WTC11 (cell line): Measurements from ENCODE around the gene ZNF813. TPM values are rescaled to one million over a fixed set of nuclear protein-coding genes. Genes with fewer than 3 reads are reported as not detected.
"Not testable (repeated sequence)": the region's sequence is repeated elsewhere in the genome, so short reads cannot be mapped to it uniquely, and the experiment has no call there.

Experiments used
- ATAC-seq: fragments of 200-7000 bp; cut with Tn5 transposase; 2 replicates; pipeline ENCODE4 v1.10.0; 2021; ENCODE audit warnings: mild to moderate bottlenecking, moderate library complexity
- CTCF ChIA-PET: fragments of 300-600 bp; sonication (Branson Sonifier 250); formaldehyde crosslinking; loops from one replicate; lab custom pipeline; 2021; ENCODE audit warnings: antibody characterized with exemption; lab: Charles Lee
- POLR2A ChIA-PET: fragments of 350-600 bp; sonication (Branson Sonifier 250); formaldehyde crosslinking; loops from one replicate; lab custom pipeline; 2021; ENCODE audit warnings: antibody characterized with exemption; lab: Charles Lee
- DNase-seq: peaks from one replicate; pipeline ENCODE4 v3.0.0; 2021; ENCODE audit warnings: low spot score
- H3K27ac Mint-ChIP-seq: 2 replicates; pipeline ENCODE4 v1.8.0; 2021; ENCODE audit warnings: mixed read lengths
- H3K27me3 Mint-ChIP-seq: 2 replicates; pipeline ENCODE4 v1.8.0; 2021; ENCODE audit warnings: low read depth, mild to moderate bottlenecking, moderate library complexity, mixed read lengths
- H3K36me3 Mint-ChIP-seq: 2 replicates; pipeline ENCODE4 v1.8.0; 2021; ENCODE audit warnings: mixed read lengths
- H3K4me1 Mint-ChIP-seq: 2 replicates; pipeline ENCODE4 v1.8.0; 2022; ENCODE audit warnings: mixed read lengths
- H3K4me3 Mint-ChIP-seq: 2 replicates; pipeline ENCODE4 v1.8.0; 2021; ENCODE audit warnings: mild to moderate bottlenecking, moderate library complexity, mixed read lengths
- H3K9me3 Mint-ChIP-seq: 2 replicates; pipeline ENCODE4 v1.8.0; 2021; ENCODE audit warnings: mixed read lengths
- GABPB1 ChIP-seq: sonication (generic); formaldehyde crosslinking; IDR thresholded peaks from 2 replicates; pipeline ENCODE4 v1.8.1; 2023; ENCODE audit warnings: mild to moderate bottlenecking, missing genetic modification reagents
- NFATC4 ChIP-seq: fragments of 250-450 bp; sonication (Bioruptor Pico); IDR thresholded peaks from 2 replicates; pipeline ENCODE4 v1.9.0; 2021; ENCODE audit warnings: mild to moderate bottlenecking
- PRRX2 ChIP-seq: fragments of 250-450 bp; sonication (Bioruptor Pico); IDR thresholded peaks from 2 replicates; pipeline ENCODE4 v1.8.0; 2021; ENCODE audit warnings: mild to moderate bottlenecking
- RELA ChIP-seq: sonication (generic); formaldehyde crosslinking; IDR thresholded peaks from 2 replicates; pipeline ENCODE4 v1.8.1; 2022; ENCODE audit warnings: missing genetic modification reagents, mild to moderate bottlenecking, borderline replicate concordance
- TEAD1 ChIP-seq: sonication (generic); formaldehyde crosslinking; IDR thresholded peaks from 2 replicates; pipeline ENCODE4 v1.8.0; 2022; ENCODE audit warnings: mild to moderate bottlenecking, missing genetic modification reagents
- total RNA-seq: library from RNA; stranded (reverse); gene quantifications from 3 replicates; pipeline ENCODE4 v1.2.3, GENCODE V29; 2021
- TF ChIP-seq, protein P1 (sequence below): fragments of 250-450 bp; sonication (Bioruptor Pico); IDR thresholded peaks from 2 replicates; pipeline ENCODE4 v1.9.0; 2021; ENCODE audit warnings: mild to moderate bottlenecking
- TF ChIP-seq, protein P2 (sequence below): sonication (generic); formaldehyde crosslinking; IDR thresholded peaks from 2 replicates; pipeline ENCODE4 v1.8.0; 2022; ENCODE audit warnings: missing genetic modification reagents
- TF ChIP-seq, protein P3 (sequence below): fragments of 250-450 bp; sonication (Bioruptor Pico); IDR thresholded peaks from 2 replicates; pipeline ENCODE4 v1.9.0; 2021; ENCODE audit warnings: mild to moderate bottlenecking, borderline replicate concordance
- TF ChIP-seq, protein P4 (sequence below): sonication (generic); formaldehyde crosslinking; IDR thresholded peaks from 2 replicates; pipeline ENCODE4 v1.8.0; 2023; ENCODE audit warnings: mild to moderate bottlenecking, missing genetic modification reagents
- TF ChIP-seq, protein P5 (sequence below): sonication (generic); formaldehyde crosslinking; IDR thresholded peaks from 2 replicates; pipeline ENCODE4 v1.8.1; 2023; ENCODE audit warnings: mild to moderate bottlenecking, missing genetic modification reagents, moderate library complexity

The ZNF813 gene
- total RNA-seq, 1 experiment from 2014 or later: 17.5 TPM

DNA sequence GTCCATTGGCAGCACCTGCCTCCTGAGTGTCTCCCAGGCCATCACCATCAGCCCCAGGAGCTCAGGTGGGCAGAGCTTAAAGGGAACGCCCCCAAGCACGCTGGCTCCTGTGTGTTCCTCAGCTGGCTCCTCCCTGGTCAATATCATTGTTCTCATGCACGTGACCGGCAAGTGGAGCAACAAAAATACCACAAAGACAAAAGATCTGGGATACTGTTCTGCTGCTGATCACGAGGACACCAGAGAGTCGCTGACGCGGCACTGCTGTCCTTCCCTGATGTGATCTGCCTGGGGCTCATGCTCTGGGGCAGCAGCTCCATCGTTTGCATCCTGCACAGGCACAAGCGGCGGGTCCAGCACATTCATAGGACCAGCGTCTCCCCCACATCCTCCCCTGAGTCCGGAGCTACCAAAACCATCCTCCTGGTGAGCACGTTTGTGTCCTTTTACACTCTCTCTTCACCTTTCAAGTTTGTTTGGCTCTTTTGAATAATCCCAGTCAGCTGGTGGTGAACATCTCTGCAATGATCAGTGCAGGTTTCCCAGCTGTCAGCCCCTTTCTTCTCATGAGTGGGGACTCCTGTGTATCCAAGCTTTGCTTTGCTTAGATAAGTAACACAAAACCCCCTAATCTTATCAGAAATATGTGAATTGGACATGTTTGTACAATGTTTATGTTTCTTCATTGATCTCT, 36.3 kb downstream of the ZNF813 start:
- POLR2A ChIA-PET, H3K9me3 Mint-ChIP-seq, H3K36me3 Mint-ChIP-seq, H3K27ac Mint-ChIP-seq, H3K27me3 Mint-ChIP-seq, DNase-seq: not testable (repeated sequence)
- CTCF ChIA-PET: interaction anchor here (0.7 to 1.2 kb wide), 6 partner anchors 8 to 289 kb away, joined by 3 to 4 read pairs (median 3); no protein-coding TSS in a partner anchor
- peaks cover 24% of the 10 kb centered on the region for H3K4me1 Mint-ChIP-seq
- H3K4me3 Mint-ChIP-seq: peak overlapping the region; percentile 58
- peak; percentile 87 for ATAC-seq

DNA sequence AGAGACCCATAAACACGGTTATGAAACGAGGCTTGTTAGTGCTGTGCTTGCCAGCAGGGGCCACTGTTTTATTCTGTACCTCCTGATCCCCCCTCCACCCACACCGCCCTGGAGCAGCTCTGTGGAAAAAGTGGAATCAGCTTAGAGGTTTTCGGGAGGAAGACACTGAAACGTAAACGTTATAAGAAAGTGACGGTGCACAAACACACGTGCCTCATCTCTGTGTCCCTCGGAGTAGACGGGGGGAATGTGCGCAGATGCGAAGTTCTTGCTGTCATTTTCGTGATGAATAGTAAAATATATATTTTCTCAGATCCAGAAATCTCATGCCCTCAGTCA, 36.8 kb downstream of the ZNF813 start:
- peak overlapping the region; percentile 58 for H3K4me3 Mint-ChIP-seq
- H3K36me3 Mint-ChIP-seq: not testable (repeated sequence)
- ATAC-seq: peak; percentile 69

DNA sequence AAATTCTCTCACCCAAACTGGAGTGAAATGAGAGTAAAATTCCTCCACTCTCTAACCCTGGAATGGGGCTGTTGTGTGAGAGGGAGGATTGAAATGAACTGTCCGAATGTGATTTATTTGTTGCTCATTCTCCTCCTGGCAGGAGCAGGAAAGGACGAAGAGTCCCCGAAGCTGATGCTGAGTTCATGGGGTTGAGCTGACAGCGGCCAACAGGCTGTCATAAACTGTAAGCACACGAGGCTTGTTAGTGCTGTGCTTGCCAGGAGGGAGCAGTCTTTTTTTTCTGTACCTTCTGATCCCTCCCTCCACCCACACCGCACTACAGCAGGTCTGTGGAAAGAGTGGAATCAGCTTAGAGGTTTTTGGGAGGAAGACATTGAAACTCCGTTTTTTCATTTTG, 37.4 kb downstream of the ZNF813 start:
- peak overlapping the region; percentile 58 for H3K4me3 Mint-ChIP-seq
- no peaks in the 10 kb centered on the region; the same call in 1 of the 2 replicates for H3K27me3 Mint-ChIP-seq
- H3K4me1 Mint-ChIP-seq: peaks cover 24% of the 10 kb centered on the region
- no peaks in the 10 kb centered on the region for H3K36me3 Mint-ChIP-seq
- DNase-seq (no peak), ATAC-seq (no peak)
- POLR2A ChIA-PET: no interaction called here
- H3K27ac Mint-ChIP-seq: peak overlapping the region; percentile 24; the same call in 1 of the 2 replicates
- CTCF ChIA-PET: interaction anchor here (0.5 to 1.1 kb wide), 4 partner anchors 16 to 168 kb away, joined by 3 to 4 read pairs (median 4); no protein-coding TSS in a partner anchor
- peaks cover 5% of the 10 kb centered on the region for H3K9me3 Mint-ChIP-seq
- TF ChIP-seq, protein P1, sequence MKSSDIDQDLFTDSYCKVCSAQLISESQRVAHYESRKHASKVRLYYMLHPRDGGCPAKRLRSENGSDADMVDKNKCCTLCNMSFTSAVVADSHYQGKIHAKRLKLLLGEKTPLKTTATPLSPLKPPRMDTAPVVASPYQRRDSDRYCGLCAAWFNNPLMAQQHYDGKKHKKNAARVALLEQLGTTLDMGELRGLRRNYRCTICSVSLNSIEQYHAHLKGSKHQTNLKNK (CRISPR knock-in tag): no peak
- TF ChIP-seq, protein P2, sequence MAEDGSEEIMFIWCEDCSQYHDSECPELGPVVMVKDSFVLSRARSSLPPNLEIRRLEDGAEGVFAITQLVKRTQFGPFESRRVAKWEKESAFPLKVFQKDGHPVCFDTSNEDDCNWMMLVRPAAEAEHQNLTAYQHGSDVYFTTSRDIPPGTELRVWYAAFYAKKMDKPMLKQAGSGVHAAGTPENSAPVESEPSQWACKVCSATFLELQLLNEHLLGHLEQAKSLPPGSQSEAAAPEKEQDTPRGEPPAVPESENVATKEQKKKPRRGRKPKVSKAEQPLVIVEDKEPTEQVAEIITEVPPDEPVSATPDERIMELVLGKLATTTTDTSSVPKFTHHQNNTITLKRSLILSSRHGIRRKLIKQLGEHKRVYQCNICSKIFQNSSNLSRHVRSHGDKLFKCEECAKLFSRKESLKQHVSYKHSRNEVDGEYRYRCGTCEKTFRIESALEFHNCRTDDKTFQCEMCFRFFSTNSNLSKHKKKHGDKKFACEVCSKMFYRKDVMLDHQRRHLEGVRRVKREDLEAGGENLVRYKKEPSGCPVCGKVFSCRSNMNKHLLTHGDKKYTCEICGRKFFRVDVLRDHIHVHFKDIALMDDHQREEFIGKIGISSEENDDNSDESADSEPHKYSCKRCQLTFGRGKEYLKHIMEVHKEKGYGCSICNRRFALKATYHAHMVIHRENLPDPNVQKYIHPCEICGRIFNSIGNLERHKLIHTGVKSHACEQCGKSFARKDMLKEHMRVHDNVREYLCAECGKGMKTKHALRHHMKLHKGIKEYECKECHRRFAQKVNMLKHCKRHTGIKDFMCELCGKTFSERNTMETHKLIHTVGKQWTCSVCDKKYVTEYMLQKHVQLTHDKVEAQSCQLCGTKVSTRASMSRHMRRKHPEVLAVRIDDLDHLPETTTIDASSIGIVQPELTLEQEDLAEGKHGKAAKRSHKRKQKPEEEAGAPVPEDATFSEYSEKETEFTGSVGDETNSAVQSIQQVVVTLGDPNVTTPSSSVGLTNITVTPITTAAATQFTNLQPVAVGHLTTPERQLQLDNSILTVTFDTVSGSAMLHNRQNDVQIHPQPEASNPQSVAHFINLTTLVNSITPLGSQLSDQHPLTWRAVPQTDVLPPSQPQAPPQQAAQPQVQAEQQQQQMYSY (CRISPR knock-in tag): no peak
- TF ChIP-seq NFATC4 (CRISPR knock-in tag): no peak
- TF ChIP-seq, protein P3, sequence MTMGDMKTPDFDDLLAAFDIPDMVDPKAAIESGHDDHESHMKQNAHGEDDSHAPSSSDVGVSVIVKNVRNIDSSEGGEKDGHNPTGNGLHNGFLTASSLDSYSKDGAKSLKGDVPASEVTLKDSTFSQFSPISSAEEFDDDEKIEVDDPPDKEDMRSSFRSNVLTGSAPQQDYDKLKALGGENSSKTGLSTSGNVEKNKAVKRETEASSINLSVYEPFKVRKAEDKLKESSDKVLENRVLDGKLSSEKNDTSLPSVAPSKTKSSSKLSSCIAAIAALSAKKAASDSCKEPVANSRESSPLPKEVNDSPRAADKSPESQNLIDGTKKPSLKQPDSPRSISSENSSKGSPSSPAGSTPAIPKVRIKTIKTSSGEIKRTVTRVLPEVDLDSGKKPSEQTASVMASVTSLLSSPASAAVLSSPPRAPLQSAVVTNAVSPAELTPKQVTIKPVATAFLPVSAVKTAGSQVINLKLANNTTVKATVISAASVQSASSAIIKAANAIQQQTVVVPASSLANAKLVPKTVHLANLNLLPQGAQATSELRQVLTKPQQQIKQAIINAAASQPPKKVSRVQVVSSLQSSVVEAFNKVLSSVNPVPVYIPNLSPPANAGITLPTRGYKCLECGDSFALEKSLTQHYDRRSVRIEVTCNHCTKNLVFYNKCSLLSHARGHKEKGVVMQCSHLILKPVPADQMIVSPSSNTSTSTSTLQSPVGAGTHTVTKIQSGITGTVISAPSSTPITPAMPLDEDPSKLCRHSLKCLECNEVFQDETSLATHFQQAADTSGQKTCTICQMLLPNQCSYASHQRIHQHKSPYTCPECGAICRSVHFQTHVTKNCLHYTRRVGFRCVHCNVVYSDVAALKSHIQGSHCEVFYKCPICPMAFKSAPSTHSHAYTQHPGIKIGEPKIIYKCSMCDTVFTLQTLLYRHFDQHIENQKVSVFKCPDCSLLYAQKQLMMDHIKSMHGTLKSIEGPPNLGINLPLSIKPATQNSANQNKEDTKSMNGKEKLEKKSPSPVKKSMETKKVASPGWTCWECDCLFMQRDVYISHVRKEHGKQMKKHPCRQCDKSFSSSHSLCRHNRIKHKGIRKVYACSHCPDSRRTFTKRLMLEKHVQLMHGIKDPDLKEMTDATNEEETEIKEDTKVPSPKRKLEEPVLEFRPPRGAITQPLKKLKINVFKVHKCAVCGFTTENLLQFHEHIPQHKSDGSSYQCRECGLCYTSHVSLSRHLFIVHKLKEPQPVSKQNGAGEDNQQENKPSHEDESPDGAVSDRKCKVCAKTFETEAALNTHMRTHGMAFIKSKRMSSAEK (CRISPR knock-in tag): no peak
- TF ChIP-seq TEAD1 (CRISPR knock-in tag): no peak
- no peak for TF ChIP-seq RELA
- TF ChIP-seq, protein P4, sequence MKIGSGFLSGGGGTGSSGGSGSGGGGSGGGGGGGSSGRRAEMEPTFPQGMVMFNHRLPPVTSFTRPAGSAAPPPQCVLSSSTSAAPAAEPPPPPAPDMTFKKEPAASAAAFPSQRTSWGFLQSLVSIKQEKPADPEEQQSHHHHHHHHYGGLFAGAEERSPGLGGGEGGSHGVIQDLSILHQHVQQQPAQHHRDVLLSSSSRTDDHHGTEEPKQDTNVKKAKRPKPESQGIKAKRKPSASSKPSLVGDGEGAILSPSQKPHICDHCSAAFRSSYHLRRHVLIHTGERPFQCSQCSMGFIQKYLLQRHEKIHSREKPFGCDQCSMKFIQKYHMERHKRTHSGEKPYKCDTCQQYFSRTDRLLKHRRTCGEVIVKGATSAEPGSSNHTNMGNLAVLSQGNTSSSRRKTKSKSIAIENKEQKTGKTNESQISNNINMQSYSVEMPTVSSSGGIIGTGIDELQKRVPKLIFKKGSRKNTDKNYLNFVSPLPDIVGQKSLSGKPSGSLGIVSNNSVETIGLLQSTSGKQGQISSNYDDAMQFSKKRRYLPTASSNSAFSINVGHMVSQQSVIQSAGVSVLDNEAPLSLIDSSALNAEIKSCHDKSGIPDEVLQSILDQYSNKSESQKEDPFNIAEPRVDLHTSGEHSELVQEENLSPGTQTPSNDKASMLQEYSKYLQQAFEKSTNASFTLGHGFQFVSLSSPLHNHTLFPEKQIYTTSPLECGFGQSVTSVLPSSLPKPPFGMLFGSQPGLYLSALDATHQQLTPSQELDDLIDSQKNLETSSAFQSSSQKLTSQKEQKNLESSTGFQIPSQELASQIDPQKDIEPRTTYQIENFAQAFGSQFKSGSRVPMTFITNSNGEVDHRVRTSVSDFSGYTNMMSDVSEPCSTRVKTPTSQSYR (CRISPR knock-in tag): no peak
- TF ChIP-seq GABPB1 (CRISPR knock-in tag): no peak
- TF ChIP-seq PRRX2 (CRISPR knock-in tag): no peak
- TF ChIP-seq, protein P5, sequence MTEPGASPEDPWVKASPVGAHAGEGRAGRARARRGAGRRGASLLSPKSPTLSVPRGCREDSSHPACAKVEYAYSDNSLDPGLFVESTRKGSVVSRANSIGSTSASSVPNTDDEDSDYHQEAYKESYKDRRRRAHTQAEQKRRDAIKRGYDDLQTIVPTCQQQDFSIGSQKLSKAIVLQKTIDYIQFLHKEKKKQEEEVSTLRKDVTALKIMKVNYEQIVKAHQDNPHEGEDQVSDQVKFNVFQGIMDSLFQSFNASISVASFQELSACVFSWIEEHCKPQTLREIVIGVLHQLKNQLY (CRISPR knock-in tag): no peak

More for the DNA sequence above, 36.8 kb downstream of the ZNF813 start:
- POLR2A ChIA-PET, H3K27ac Mint-ChIP-seq, H3K9me3 Mint-ChIP-seq, H3K27me3 Mint-ChIP-seq: not testable (repeated sequence)
- H3K4me1 Mint-ChIP-seq: peaks cover 24% of the 10 kb centered on the region
- CTCF ChIA-PET: interaction anchor here (0.9 to 1.1 kb wide), 5 partner anchors 16 to 288 kb away, joined by 3 to 4 read pairs (median 4); no protein-coding TSS in a partner anchor
- TF ChIP-seq, protein P2 (CRISPR knock-in tag): peak; percentile 58
- DNase-seq: peak; percentile 30
